GM21447 (cell line): ENCODE results near the gene PCNX2.
"Not testable (repeated sequence)": the region's sequence is repeated elsewhere in the genome, so short reads cannot be mapped to it uniquely, and the experiment has no call there.

ENCODE experiments used
- ATAC-seq: cut with Tn5 transposase; IDR thresholded peaks from one replicate; pipeline ENCODE4 v1.9.1; 2021; ENCODE audit not compliant: unreplicated experiment

Gene PCNX2

GRCh38 chr1:233170741-233171140 is 124.8 kb downstream of the PCNX2 start:
- ATAC-seq, result no peak

GRCh38 chr1:233168384-233168783 is 127.1 kb downstream of the PCNX2 start:
- ATAC-seq, result no peak

- ATAC-seq, result no peak
Measured at GRCh38 chr1:233166896-233167295, 128.6 kb downstream of the PCNX2 start.

- no peak for ATAC-seq
Measured at GRCh38 chr1:233163696-233164095, 131.8 kb downstream of the PCNX2 start.

- ATAC-seq, result no peak
Measured at GRCh38 chr1:233158322-233158721, 137.2 kb downstream of the PCNX2 start.

GRCh38 chr1:233157245-233157644 is 138.3 kb downstream of the PCNX2 start:
- ATAC-seq, result no peak

GRCh38 chr1:233151861-233152260 is 143.7 kb downstream of the PCNX2 start:
- no peak for ATAC-seq

- no peak for ATAC-seq
Measured at GRCh38 chr1:233144434-233144833, 151.1 kb downstream of the PCNX2 start.

GRCh38 chr1:233143241-233143640 is 152.3 kb downstream of the PCNX2 start:
- no peak for ATAC-seq

- no peak for ATAC-seq
Measured at GRCh38 chr1:233140974-233141373, 154.6 kb downstream of the PCNX2 start.

- ATAC-seq, result no peak
Measured at GRCh38 chr1:233140499-233140898, 155.0 kb downstream of the PCNX2 start.

- ATAC-seq, result no peak
Measured at GRCh38 chr1:233138788-233139585, 156.5 kb downstream of the PCNX2 start.

GRCh38 chr1:233135833-233136232 is 159.7 kb downstream of the PCNX2 start:
- ATAC-seq, result no peak

GRCh38 chr1:233132445-233132844 is 163.1 kb downstream of the PCNX2 start:
- no peak for ATAC-seq

- ATAC-seq, result not testable (repeated sequence)
Measured at GRCh38 chr1:233129031-233129430, 166.5 kb downstream of the PCNX2 start.

GRCh38 chr1:233127157-233127556 is 168.4 kb downstream of the PCNX2 start:
- no peak for ATAC-seq

GRCh38 chr1:233122779-233123178 is 172.7 kb downstream of the PCNX2 start:
- ATAC-seq, result no peak

- no peak for ATAC-seq
Measured at GRCh38 chr1:233121947-233122559, 173.5 kb downstream of the PCNX2 start.

GRCh38 chr1:233114860-233115259 is 180.7 kb downstream of the PCNX2 start:
- no peak for ATAC-seq

- no peak for ATAC-seq
Measured at GRCh38 chr1:233114159-233114558, 181.4 kb downstream of the PCNX2 start.

GRCh38 chr1:233113009-233113879 is 182.3 kb downstream of the PCNX2 start:
- ATAC-seq, result peak; percentile 84
